Activated B cell treated with CpG ODN at 0.5 μM for 24 hours (primary cell): ENCODE measurements around the gene EPS8L1. TPM values are rescaled to one million over a fixed set of nuclear protein-coding genes. Genes with fewer than 3 reads are reported as not detected.
"Not testable (repeated sequence)": the region's sequence is repeated elsewhere in the genome, so short reads cannot be mapped to it uniquely, and the experiment has no call there.

ENCODE experiments used
- ATAC-seq: fragments of 200-7000 bp; cut with Tn5 transposase; one replicate; pipeline ENCODE4 v1.10.0; 2021; ENCODE audit warnings: low read depth, mild to moderate bottlenecking, moderate library complexity
- CTCF ChIA-PET: fragments of 350-600 bp; sonication (Branson Sonifier 250); formaldehyde crosslinking; loops from one replicate; lab custom pipeline; 2021; ENCODE audit warnings: antibody characterized with exemption; lab: Charles Lee
- POLR2A ChIA-PET: fragments of 350-600 bp; sonication (Branson Sonifier 250); formaldehyde crosslinking; loops from one replicate; lab custom pipeline; 2021; ENCODE audit warnings: antibody characterized with exemption; lab: Charles Lee
- DNase-seq: peaks from one replicate; pipeline ENCODE4 v3.0.0; 2022
- H3K27ac Mint-ChIP-seq: one replicate; pipeline ENCODE4 v1.8.0; 2020; ENCODE audit warnings: mixed read lengths
- H3K27me3 Mint-ChIP-seq: one replicate; pipeline ENCODE4 v1.8.0; 2021; ENCODE audit warnings: mixed read lengths
- H3K36me3 Mint-ChIP-seq: one replicate; pipeline ENCODE4 v1.8.0; 2021; ENCODE audit warnings: low read depth, mixed read lengths
- H3K4me1 Mint-ChIP-seq: one replicate; pipeline ENCODE4 v1.8.0; 2021; ENCODE audit warnings: mixed read lengths
- H3K4me3 Mint-ChIP-seq: one replicate; pipeline ENCODE4 v1.8.0; 2020; ENCODE audit warnings: mild to moderate bottlenecking, mixed read lengths
- H3K9me3 Mint-ChIP-seq: one replicate; pipeline ENCODE4 v1.8.0; 2020; ENCODE audit warnings: mixed read lengths
- CTCF ChIP-seq: fragments of 200-600 bp; IDR thresholded peaks from one replicate; pipeline ENCODE4 v1.8.0; 2022; ENCODE audit warnings: antibody characterized with exemption, mild to moderate bottlenecking
- intact Hi-C: fragments of 100-400 bp; cut with micrococcal nuclease; formaldehyde crosslinking; loops from one replicate; pipeline ENCODE4 v1.15.1; 2024
- total RNA-seq: library from RNA; stranded (reverse); gene quantifications from 2 replicates; pipeline ENCODE4 v1.2.3, GENCODE V29; 2022

Gene EPS8L1
- total RNA-seq, 1 donor from 2014 or later, result 0.38 TPM

GRCh38 chr19:55106591-55106990 lies 30.9 kb downstream of the EPS8L1 start:
- H3K4me1 Mint-ChIP-seq, result no peaks in the 10 kb centered on the region
- ATAC-seq, result no peak
- H3K9me3 Mint-ChIP-seq, result no peaks in the 10 kb centered on the region
- no peak overlapping the region for H3K4me3 Mint-ChIP-seq
- no peak overlapping the region for H3K27ac Mint-ChIP-seq
- DNase-seq, result no peak
- peaks cover 60% of the 10 kb centered on the region for H3K36me3 Mint-ChIP-seq
- CTCF ChIA-PET, result no interaction called here
- no peak for TF ChIP-seq CTCF
- intact Hi-C loops, result no loop called here
- no peaks in the 10 kb centered on the region for H3K27me3 Mint-ChIP-seq
- POLR2A ChIA-PET, result no interaction called here

GRCh38 chr19:55107252-55107651 lies 31.6 kb downstream of the EPS8L1 start:
- POLR2A ChIA-PET, intact Hi-C loops, DNase-seq, H3K27me3 Mint-ChIP-seq, H3K4me1 Mint-ChIP-seq, ATAC-seq, CTCF ChIA-PET, H3K4me3 Mint-ChIP-seq, H3K9me3 Mint-ChIP-seq, H3K27ac Mint-ChIP-seq: not testable (repeated sequence)
- peaks cover 57% of the 10 kb centered on the region for H3K36me3 Mint-ChIP-seq

GRCh38 chr19:55109527-55110291 lies 34.0 kb downstream of the EPS8L1 start:
- intact Hi-C loops, result no loop called here
- Mint-ChIP-seq H3K9me3 (no peaks in the 10 kb centered on the region), H3K4me3 (no peak overlapping the region), H3K27me3 (no peaks in the 10 kb centered on the region), H3K27ac (no peak overlapping the region), H3K36me3 (peaks cover 43% of the 10 kb centered on the region), H3K4me1 (peaks cover 19% of the 10 kb centered on the region)
- ChIA-PET POLR2A (no interaction called here), CTCF (no interaction called here)
- ATAC-seq (no peak), DNase-seq (no peak)
- TF ChIP-seq CTCF, result no peak

- Mint-ChIP-seq H3K27ac (no peak overlapping the region), H3K9me3 (no peaks in the 10 kb centered on the region), H3K36me3 (peaks cover 42% of the 10 kb centered on the region), H3K4me1 (peaks cover 35% of the 10 kb centered on the region), H3K27me3 (no peaks in the 10 kb centered on the region), H3K4me3 (no peak overlapping the region)
- ChIA-PET POLR2A (interaction anchor here (0.5 kb wide), 1 partner anchor 227 kb away, joined by 3 read pairs; no protein-coding TSS in a partner anchor), CTCF (no interaction called here)
- intact Hi-C loops, result no loop called here
- no peak for TF ChIP-seq CTCF
- DNase-seq (no peak), ATAC-seq (no peak)
Observed at GRCh38 chr19:55111238-55111831, 35.7 kb downstream of the EPS8L1 start.

GRCh38 chr19:55112246-55112776 lies 36.6 kb downstream of the EPS8L1 start:
- Mint-ChIP-seq H3K27ac (no peak overlapping the region), H3K4me3 (no peak overlapping the region), H3K9me3 (no peaks in the 10 kb centered on the region), H3K27me3 (no peaks in the 10 kb centered on the region), H3K4me1 (peaks cover 40% of the 10 kb centered on the region), H3K36me3 (peaks cover 42% of the 10 kb centered on the region)
- ChIA-PET CTCF (no interaction called here), POLR2A (no interaction called here)
- intact Hi-C loops, result no loop called here
- DNase-seq, result no peak
- no peak for ATAC-seq
- no peak for TF ChIP-seq CTCF
